ENCODE data around the gene CRAMP1. TPM values are rescaled to one million over a fixed set of nuclear protein-coding genes. Genes with fewer than 3 reads are reported as not detected.

CRAMP1 gene
- total RNA-seq, 2 donors from 2014 or later = 29.2 to 40.0 TPM

GRCh38 chr16:1723450-1724147, 111.4 kb downstream of the CRAMP1 start:
- Mint-ChIP-seq H3K4me1 (no peaks in the 10 kb centered on the region), H3K27ac (peak overlapping the region; percentile 70), H3K27me3 (ENCODE audit: insufficient read depth) (no peaks in the 10 kb centered on the region), H3K36me3 (ENCODE audit: low read depth) (peaks cover 23% of the 10 kb centered on the region), H3K9me3 (no peaks in the 10 kb centered on the region), H3K4me3 (no peak overlapping the region)
- H3K9me3 ChIP-seq (ENCODE audit: control insufficient read depth, low read length) = no peaks in the 10 kb centered on the region
- 55 to 61% methylated on average over 5 to 6 of the region's 6 CpGs for WGBS, 2 experiments (ENCODE audit: insufficient coverage in 1 of 2, insufficient read length in 1 of 2)
- no peak overlapping the region for H3K27ac ChIP-seq (ENCODE audit: low read depth, low read length)
- H3K36me3 ChIP-seq (ENCODE audit: control insufficient read depth, insufficient read depth, low read length) = peaks cover 17% of the 10 kb centered on the region
- H3K4me1 ChIP-seq (ENCODE audit: control insufficient read depth, insufficient read depth, low read length) = no peaks in the 10 kb centered on the region
- no peak overlapping the region for H3K9ac ChIP-seq (ENCODE audit: extremely low read depth, low read length, poor library complexity, severe bottlenecking)
- peak; percentile 89 for TF ChIP-seq CTCF (conservative IDR thresholded peaks at IDR 0.05)
- peak; percentile 81 for DNase-seq
- no peaks in the 10 kb centered on the region for H3K27me3 ChIP-seq (ENCODE audit: control insufficient read depth, insufficient read depth, low read length, poor library complexity, severe bottlenecking)
- no peak overlapping the region for H3K4me3 ChIP-seq (ENCODE audit: low read length)

GRCh38 chr16:1724491-1724890, 112.3 kb downstream of the CRAMP1 start:
- no peaks in the 10 kb centered on the region for H3K4me1 ChIP-seq (ENCODE audit: control insufficient read depth, insufficient read depth, low read length)
- H3K9me3 ChIP-seq (ENCODE audit: control insufficient read depth, low read length) = no peaks in the 10 kb centered on the region
- no peak overlapping the region for H3K27ac ChIP-seq (ENCODE audit: low read depth, low read length)
- Mint-ChIP-seq H3K4me3 (no peak overlapping the region), H3K4me1 (no peaks in the 10 kb centered on the region), H3K27me3 (ENCODE audit: insufficient read depth) (no peaks in the 10 kb centered on the region), H3K36me3 (ENCODE audit: low read depth) (peaks cover 31% of the 10 kb centered on the region), H3K27ac (no peak overlapping the region), H3K9me3 (no peaks in the 10 kb centered on the region)
- H3K4me3 ChIP-seq (ENCODE audit: low read length) = no peak overlapping the region
- H3K36me3 ChIP-seq (ENCODE audit: control insufficient read depth, insufficient read depth, low read length) = peaks cover 17% of the 10 kb centered on the region
- DNase-seq = no peak
- 96 to 99% methylated on average over 12 of the region's 12 CpGs for WGBS, 2 experiments (ENCODE audit: insufficient coverage in 1 of 2, insufficient read length in 1 of 2)
- H3K9ac ChIP-seq (ENCODE audit: extremely low read depth, low read length, poor library complexity, severe bottlenecking) = no peak overlapping the region
- H3K27me3 ChIP-seq (ENCODE audit: control insufficient read depth, insufficient read depth, low read length, poor library complexity, severe bottlenecking) = no peaks in the 10 kb centered on the region
- no peak for TF ChIP-seq CTCF (conservative IDR thresholded peaks at IDR 0.05)

GRCh38 chr16:1726661-1727502, 114.7 kb downstream of the CRAMP1 start:
- Mint-ChIP-seq H3K36me3 (ENCODE audit: low read depth) (peaks cover 32% of the 10 kb centered on the region), H3K9me3 (no peaks in the 10 kb centered on the region), H3K4me3 (no peak overlapping the region), H3K27me3 (ENCODE audit: insufficient read depth) (no peaks in the 10 kb centered on the region), H3K4me1 (no peaks in the 10 kb centered on the region), H3K27ac (peak overlapping the region; percentile 0)
- Histone ChIP-seq H3K27ac (ENCODE audit: low read depth, low read length) (no peak overlapping the region), H3K4me1 (ENCODE audit: control insufficient read depth, insufficient read depth, low read length) (no peaks in the 10 kb centered on the region), H3K4me3 (ENCODE audit: low read length) (no peak overlapping the region), H3K9ac (ENCODE audit: extremely low read depth, low read length, poor library complexity, severe bottlenecking) (no peak overlapping the region), H3K9me3 (ENCODE audit: control insufficient read depth, low read length) (no peaks in the 10 kb centered on the region), H3K36me3 (ENCODE audit: control insufficient read depth, insufficient read depth, low read length) (peaks cover 17% of the 10 kb centered on the region), H3K27me3 (ENCODE audit: control insufficient read depth, insufficient read depth, low read length, poor library complexity, severe bottlenecking) (no peaks in the 10 kb centered on the region)
- TF ChIP-seq CTCF (conservative IDR thresholded peaks at IDR 0.05) = no peak
- no peak for DNase-seq
- WGBS, 2 experiments (ENCODE audit: insufficient coverage in 1 of 2, insufficient read length in 1 of 2) = 96 to 98% methylated on average over 27 to 32 of the region's 32 CpGs

Other genes with a start within 250 kb of the CRAMP1 start
- gene UNKL, start 197.7 kb upstream of the CRAMP1 start, total RNA-seq = 10 to 100 TPM; 46.4 to 48.3 TPM
- gene UQCC4, start 191.6 kb upstream of the CRAMP1 start, total RNA-seq = 10 to 100 TPM in 1 of 2 donors, 1 to 10 TPM in 1; 9.2 to 10.9 TPM
- gene PERCC1, start 181.3 kb upstream of the CRAMP1 start, total RNA-seq = under 1 TPM; 0.51 to 0.79 TPM
- gene CCDC154, start 167.8 kb upstream of the CRAMP1 start, total RNA-seq = 1 to 10 TPM; 1.9 to 2.2 TPM
- 10 to 100 TPM; 94.4 to 96.7 TPM for gene CLCN7, start 137.3 kb upstream of the CRAMP1 start, total RNA-seq
- gene PTX4, start 123.4 kb upstream of the CRAMP1 start, total RNA-seq = not detected
- gene TELO2, start 119.0 kb upstream of the CRAMP1 start, total RNA-seq = 10 to 100 TPM; 85.0 to 91.7 TPM
- gene TMEM204, start 78.7 kb upstream of the CRAMP1 start, total RNA-seq = not detected
- gene IFT140, start 288 bp upstream of the CRAMP1 start, total RNA-seq = 10 to 100 TPM; 43.0 to 58.9 TPM
- gene JPT2, start 65.9 kb downstream of the CRAMP1 start, total RNA-seq = 100 to 1,000 TPM; 161 to 168 TPM
- gene MAPK8IP3, start 93.8 kb downstream of the CRAMP1 start, total RNA-seq = 10 to 100 TPM; 76.0 to 84.0 TPM
- 10 to 100 TPM; 70.3 to 73.6 TPM for gene NME3, start 159.2 kb downstream of the CRAMP1 start, total RNA-seq
- 10 to 100 TPM; 34.3 to 64.3 TPM for gene EME2, start 160.4 kb downstream of the CRAMP1 start, total RNA-seq
- gene MRPS34, start 160.8 kb downstream of the CRAMP1 start, total RNA-seq = 100 to 1,000 TPM; 137 to 164 TPM
- gene SPSB3, start 170.2 kb downstream of the CRAMP1 start, total RNA-seq = 10 to 100 TPM; 28.0 to 28.1 TPM
- 10 to 100 TPM; 61.1 to 61.5 TPM for gene NUBP2, start 170.6 kb downstream of the CRAMP1 start, total RNA-seq
- not detected for gene IGFALS, start 181.3 kb downstream of the CRAMP1 start, total RNA-seq
- 10 to 100 TPM; 47.8 to 52.9 TPM for gene HAGH, start 214.5 kb downstream of the CRAMP1 start, total RNA-seq
- 10 to 100 TPM; 16.6 to 16.9 TPM for gene FAHD1, start 214.8 kb downstream of the CRAMP1 start, total RNA-seq